Pons (tissue), 1 donor: Measurements from ENCODE around the gene SYPL2.
A peak's percentile ranks its signal among the peaks of the same experiment; 100 is the strongest.
"Not testable (repeated sequence)": the region's sequence is repeated elsewhere in the genome, so short reads cannot be mapped to it uniquely, and the experiment has no call there.

Experiments used
- DNase-seq: peaks from one replicate; pipeline ENCODE4 v3.0.0-alpha.2; 2016; ENCODE audit warnings: low spot score

Gene SYPL2

DNA sequence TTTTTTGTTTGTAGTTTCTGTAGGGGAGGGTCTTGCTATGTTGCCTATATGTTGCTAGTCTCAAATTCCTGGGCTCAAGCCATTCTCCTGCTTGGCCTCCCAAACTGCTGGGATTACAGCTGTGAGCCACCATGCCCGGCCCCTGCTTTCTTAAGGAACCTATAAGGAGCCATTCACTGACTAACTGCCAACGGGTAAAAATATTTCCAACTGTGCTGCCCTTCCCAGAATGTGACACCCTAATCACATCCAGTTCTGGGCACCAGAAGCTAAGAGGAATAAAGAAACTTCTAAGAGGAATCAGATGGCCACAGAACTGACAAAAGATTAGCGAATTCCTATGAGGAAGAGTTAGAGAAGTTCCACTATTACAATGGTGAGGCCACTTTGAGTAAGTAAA, 6.4 kb downstream of the SYPL2 start:
- no peak for DNase-seq

DNA sequence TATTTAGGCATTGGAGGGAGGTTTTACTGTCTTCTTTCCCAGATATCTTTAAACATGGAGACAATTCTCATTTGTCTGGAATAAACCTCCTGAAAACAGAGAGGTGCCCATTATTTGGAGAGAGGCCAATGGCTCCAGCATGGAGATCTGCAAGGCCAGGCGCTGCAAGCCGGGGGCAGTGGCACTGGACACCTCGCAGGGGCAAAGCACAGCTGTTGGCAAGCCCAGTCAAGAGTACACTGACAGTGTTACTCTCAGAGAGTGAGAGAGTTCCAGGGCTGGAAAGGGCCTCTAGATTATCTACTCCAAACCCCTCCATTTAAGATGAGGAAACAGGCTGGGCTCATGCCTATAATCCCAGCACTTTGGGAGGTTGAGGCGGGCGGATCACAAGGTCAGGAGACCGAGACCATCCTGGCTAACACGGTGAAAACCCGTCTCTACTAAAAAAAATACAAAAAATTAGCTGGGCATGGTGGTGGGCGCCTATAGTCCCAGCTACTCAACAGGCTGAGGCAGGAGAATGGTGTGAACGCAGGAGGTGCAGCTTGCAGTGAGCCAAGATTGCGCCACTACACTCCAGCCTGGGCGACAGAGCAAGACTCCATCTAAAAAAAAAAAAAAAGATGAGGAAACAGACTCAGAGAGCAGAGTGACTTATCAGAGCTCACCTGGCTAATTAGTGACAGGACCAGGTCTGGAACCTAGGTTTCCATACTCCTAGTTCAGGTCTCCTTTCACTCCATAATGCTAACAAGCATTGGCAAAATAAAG, 7.1 kb downstream of the SYPL2 start:
- not testable (repeated sequence) for DNase-seq

- DNase-seq, result no peak
Observed at GRCh38 chr1:109474697-109475096, 8.4 kb downstream of the SYPL2 start.

DNA sequence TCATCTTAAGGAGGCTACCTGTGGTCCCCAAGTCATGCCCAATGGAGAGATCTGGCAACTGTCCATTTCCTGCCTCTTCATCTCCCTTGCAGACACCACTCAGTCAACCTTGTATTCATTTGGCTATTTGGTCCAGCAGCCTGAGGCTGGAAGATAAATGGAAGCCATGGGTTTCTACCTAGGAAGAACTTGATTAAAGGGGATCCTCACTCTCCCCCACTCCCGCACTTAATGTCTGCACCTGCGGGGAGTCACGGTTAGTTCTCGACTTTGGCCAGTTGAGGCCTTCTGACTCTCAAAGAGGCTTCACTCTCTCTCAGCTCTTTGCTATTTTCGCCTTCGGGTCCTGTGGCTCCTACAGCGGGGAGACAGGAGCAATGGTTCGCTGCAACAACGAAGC, 8.9 kb downstream of the SYPL2 start:
- DNase-seq, result no peak

DNA sequence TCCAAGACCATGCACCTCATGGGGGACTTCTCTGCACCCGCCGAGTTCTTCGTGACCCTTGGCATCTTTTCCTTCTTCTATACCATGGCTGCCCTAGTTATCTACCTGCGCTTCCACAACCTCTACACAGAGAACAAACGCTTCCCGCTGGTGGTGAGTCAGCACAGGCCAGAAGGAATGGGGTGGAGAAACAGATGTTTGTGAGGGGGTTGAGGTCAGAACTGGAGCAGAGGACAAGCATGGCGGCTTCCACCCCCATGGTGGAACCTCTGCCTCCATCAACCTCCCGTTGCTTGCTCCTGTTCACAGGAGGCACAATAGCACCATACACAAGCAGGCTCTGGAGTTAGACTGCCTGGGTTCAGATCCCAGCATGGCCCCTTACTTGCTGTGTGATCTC, 10.5 kb downstream of the SYPL2 start:
- no peak for DNase-seq

DNA sequence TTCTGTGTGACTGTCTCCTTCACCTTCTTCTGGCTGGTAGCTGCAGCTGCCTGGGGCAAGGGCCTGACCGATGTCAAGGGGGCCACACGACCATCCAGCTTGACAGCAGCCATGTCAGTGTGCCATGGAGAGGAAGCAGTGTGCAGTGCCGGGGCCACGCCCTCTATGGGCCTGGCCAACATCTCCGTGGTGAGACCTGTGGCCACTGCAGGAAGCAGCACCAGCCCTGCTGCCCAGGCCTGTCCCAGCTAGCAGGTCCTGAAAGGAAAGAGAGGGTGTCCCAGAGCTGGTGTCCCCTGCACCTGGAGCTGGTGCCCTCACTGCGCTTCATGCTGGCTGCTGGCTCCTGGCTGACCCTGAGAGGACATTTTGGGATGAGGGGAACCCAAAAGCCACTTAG, 11.5 kb downstream of the SYPL2 start:
- DNase-seq, result no peak

GRCh38 chr1:109478806-109479205, 12.5 kb downstream of the SYPL2 start:
- DNase-seq, result no peak

- DNase-seq, result no peak
Observed at GRCh38 chr1:109479311-109479710, 13.0 kb downstream of the SYPL2 start.

DNA sequence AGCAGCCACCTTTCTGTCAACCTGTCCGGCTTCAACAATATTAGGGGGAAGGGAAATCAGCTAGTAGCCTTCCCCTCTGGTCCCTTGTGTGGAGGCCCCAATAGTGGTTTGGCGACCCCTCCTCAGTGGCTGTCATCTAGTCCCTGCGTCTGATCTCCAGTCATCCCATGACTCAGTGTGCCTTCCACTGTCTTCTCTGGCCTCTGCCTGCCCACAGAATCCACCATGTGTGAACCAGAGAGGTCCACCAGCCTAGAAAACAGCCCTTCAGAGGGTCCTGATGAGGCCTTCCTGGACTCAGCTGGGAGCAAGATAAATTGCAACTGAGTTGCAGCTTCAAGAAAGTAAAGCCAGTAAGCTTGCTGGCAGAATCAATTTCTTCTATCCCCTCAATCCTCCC, 13.6 kb downstream of the SYPL2 start:
- no peak for DNase-seq

GRCh38 chr1:109481646-109482045, 15.3 kb downstream of the SYPL2 start:
- no peak for DNase-seq

GRCh38 chr1:109482242-109482641, 15.9 kb downstream of the SYPL2 start:
- no peak for DNase-seq

DNA sequence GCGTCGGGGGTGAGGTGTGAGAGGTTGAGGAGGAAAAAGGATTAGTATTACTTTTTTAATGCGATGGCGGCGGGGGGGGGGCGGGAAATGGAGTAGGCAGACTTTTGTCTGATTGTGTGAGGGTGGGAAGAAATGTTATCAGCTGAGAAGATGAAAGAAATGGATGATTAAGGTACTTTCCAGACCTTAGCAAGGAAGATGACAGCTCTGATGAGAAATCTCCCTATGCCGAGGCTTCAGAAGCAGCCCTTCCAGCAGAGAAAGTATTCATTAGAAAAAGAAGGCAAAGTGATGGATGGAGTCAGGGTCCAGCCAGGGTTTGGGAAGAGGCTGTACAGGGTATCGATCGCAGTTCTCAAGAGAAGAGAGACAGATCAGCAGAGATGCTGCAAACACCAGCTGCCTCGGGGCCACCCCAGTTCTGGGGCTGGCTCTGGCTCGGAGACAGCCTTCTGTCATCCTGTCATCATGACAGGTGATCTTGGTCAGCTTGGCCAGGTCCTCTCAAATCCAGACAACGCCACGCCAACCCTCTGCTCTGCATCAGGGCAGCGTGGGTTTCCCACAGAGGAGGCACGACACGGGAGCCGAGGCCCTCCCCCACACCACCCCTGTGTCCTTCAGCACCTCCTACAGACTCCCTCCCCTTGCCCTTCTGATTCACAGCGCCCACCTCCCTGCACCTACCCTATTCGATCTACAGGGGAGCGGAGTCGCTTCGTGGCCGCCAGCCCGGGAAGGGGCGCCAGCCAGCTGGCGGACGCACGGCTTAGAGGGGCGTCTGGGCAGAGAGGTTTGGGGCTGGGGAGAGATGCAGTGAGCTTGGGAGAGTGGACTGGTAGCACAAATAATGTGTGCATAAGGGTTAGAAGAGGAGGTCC, 16.7 kb downstream of the SYPL2 start:
- DNase-seq, result no peak

- DNase-seq, result peak; percentile 91
Observed at GRCh38 chr1:109483672-109484518, 17.5 kb downstream of the SYPL2 start, which contains the start of gene ATXN7L2. TSS of gene ATXN7L2 (plus strand) at chr1:109483905. CDS start at chr1:109483954, 49 bp downstream.

DNA sequence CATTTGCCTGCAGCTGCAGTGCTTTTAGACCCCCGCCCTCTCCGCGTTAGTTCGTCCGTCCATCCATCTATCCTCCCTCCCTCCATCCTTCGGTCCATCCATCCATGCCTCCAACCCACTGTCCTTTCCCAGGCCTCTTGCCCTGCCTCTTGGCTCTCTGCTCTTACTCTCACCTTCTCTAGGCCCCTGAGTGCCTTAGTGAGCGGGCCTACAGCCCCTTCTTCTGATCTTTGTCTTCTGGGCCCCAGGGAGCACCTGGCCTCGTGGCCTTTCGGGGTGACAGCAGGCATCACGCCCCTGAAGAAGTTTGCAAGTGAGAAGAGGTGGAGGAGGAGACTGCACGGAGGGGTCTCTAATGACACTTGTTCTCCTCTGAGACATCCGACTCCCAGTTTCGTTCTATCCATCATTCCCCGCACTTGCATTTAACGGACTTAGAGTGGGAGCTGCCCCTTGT, 18.2 kb downstream of the SYPL2 start:
- DNase-seq, result no peak

DNA sequence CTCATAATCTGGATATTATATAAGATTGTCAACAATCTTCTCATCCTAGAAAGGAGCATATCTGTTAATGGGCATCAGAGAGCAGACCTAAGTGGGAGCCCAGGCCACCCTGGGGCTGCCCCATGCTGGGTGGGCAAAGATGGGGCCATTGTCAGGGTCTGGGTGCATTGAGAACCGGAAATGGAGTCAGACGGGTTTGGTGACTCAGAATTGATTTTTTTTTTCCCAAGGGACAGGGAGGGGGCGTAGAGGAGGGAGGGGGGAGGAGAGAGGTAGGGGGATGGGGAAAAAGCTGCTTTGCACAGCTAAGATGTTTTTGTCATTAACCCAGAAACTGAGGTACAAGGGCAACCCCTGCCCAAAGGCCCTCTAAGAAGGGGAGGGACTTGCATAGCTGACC, 18.7 kb downstream of the SYPL2 start:
- DNase-seq, result no peak

- no peak for DNase-seq
Observed at GRCh38 chr1:109487261-109487660, 20.9 kb downstream of the SYPL2 start.

DNA sequence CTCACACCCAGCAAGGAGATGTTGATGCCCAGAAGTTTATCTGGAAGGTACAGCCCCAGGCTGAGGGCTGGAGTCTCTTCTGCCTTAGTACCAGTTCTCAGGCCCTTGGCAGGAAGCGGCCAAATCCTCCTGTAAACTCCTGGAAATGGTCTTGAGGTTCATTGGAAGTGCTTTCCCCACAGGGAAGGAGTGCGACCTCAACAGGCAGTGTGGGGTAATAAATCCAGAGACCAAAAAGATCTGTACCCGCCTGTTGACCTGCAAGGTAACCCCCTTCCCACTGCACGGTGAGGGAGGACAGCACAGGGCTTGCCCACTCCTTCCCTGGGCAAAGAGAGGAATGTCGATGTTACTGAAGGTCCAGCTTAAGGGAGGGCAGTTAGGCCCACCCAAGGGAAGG, 21.9 kb downstream of the SYPL2 start:
- no peak for DNase-seq

- DNase-seq, result no peak
Observed at GRCh38 chr1:109488696-109489095, 22.4 kb downstream of the SYPL2 start.

DNA sequence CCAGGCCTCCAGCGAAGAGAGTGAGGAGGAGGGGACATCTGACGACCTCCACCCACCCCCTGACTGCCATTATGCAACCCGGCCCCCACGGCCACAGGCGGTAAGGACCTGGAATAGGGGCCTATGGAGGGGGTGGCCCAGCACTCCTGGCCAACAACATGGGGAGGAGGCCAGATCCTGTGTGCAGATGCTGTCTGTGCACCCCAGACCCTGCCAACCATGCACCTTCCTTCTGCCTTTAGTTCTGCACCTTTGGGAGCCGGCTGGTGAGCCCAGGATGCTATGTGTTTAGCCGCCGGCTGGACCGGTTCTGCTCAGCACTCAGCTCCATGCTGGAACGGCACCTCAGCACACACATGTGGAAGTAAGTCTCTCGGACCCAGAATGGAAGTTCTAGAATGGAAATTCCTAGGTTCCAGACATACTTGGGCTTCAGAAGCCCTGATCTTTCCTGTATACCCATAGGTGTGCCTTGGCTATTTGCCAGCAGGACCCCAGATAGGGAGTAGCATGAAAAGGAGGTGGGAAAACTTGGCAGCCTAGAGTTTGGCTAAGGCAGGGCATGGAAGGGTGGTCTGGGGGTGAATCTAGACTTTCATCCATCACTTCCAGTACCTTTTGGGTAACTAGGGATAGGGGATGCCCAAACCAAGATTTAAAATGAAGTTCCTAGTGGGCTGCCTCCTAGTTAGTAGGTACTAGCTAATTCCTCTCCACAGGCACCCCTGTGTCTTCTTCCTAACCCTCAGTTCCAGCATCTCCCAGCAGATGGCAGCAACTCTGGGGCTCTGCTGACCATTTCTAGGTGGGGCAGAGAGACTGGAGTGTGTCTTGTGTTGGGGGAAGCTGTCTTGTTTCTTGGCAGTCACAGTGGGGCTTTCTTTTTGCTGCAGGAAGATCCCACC, 23.9 kb downstream of the SYPL2 start:
- DNase-seq, result peak; percentile 69

GRCh38 chr1:109490934-109491302, 24.6 kb downstream of the SYPL2 start:
- DNase-seq, result no peak

DNA sequence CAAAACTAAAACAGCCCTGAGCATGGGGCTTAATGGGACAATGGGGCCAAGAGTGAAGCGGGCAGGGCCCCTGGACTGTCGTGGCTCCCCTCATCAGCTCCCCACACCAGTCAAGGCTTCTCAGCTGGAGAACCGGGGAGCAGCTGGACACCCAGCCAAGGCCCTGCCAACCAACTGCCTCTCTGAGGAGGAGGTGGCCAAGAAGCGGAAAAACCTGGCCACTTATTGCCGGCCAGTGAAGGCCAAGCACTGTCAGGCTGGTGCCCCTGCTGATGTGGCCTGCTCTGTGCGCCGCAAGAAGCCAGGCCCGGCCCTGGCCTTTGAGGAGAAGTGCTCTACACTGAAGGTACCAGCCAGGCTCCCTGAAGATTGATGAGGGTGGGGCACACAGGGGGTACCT, 25.0 kb downstream of the SYPL2 start:
- no peak for DNase-seq
